Thyroid gland (tissue), 4 donors: ENCODE data around the gene ZNF722.

ENCODE experiments used
- POLR2A ChIP-seq, 2 donors: fragments of 450-650 bp; IDR thresholded peaks; one replicate each; pipeline ENCODE4 v1.6.1; 2017; ENCODE audit warnings: antibody characterized with exemption in 2 of 2, mild to moderate bottlenecking in 2 of 2, moderate library complexity in 1 of 2
- TF ChIP-seq, protein P1 (sequence below), 6 experiments: fragments of 200-600 bp in 3 of 6; fragments of 450-650 bp in 3 of 6; sonication (generic) in 3 of 6; IDR thresholded peaks; one replicate each; pipeline ENCODE4 v1.5.1; 2016 to 2019; ENCODE audit warnings: antibody characterized with exemption in 6 of 6, mild to moderate bottlenecking in 2 of 6, inconsistent platforms in 1 of 6, moderate library complexity in 1 of 6

DNA sequence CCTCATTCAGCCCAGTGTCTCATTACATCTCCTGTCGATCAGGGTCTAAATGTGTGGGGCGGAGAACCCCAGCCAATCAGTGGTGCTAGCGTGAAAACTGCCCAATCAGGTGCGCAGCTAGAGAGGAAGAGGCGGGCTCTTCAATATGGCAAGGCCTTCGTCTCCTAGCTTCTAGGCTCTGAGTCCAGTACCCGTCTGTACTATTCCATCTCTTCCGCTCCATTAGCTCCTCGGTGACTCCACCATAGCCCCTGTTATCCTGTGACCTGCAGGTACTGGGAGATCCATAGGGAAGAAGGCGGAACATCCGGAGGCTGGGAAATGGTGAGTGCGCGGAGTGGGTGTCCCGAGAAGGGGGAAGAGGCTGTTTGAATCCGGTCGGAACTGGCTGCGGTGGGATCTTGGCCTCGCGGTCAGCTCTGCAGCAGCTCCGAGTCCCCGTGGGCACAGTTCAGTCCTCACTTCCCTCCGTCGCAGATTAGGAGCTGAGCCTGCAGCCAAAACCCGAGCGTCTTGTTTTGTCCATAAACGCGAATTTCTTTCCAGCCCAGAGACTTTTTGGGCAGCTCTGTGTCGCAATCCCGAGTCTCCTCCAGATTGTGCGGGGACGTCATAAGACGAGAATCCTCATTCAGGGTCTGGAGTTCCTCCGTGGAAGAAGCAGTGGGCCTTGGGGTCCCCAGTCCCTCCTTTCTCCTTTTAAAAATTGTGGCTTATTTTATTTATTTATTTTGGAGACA lies 46.8 kb downstream of the ZNF722 start, which contains the start of gene ZNF727:
- peak in 1 of 2 donors; percentile 70 for TF ChIP-seq POLR2A (IDR thresholded peaks at IDR 0.05)
- TF ChIP-seq, protein P1, sequence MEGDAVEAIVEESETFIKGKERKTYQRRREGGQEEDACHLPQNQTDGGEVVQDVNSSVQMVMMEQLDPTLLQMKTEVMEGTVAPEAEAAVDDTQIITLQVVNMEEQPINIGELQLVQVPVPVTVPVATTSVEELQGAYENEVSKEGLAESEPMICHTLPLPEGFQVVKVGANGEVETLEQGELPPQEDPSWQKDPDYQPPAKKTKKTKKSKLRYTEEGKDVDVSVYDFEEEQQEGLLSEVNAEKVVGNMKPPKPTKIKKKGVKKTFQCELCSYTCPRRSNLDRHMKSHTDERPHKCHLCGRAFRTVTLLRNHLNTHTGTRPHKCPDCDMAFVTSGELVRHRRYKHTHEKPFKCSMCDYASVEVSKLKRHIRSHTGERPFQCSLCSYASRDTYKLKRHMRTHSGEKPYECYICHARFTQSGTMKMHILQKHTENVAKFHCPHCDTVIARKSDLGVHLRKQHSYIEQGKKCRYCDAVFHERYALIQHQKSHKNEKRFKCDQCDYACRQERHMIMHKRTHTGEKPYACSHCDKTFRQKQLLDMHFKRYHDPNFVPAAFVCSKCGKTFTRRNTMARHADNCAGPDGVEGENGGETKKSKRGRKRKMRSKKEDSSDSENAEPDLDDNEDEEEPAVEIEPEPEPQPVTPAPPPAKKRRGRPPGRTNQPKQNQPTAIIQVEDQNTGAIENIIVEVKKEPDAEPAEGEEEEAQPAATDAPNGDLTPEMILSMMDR (IDR thresholded peaks at IDR 0.05) = no peak
